Upper lobe of left lung (tissue), 4 donors: Measurements from ENCODE around the gene CDK15.

Experiments used
- CTCF ChIP-seq, 6 experiments: fragments of 450-650 bp in 4 of 6; fragments of 200-600 bp in 2 of 6; sonication (generic) in 2 of 6; IDR thresholded peaks; one replicate each; pipeline ENCODE4 v1.5.1; 2016 to 2019; ENCODE audit warnings: antibody characterized with exemption in 6 of 6
- EP300 ChIP-seq, 4 donors: sonication (generic); formaldehyde crosslinking; IDR thresholded peaks; one replicate each; pipeline ENCODE4 v1.5.1; 2017; ENCODE audit warnings: antibody characterized with exemption in 4 of 4, control low read depth in 2 of 4
- POLR2A ChIP-seq, 4 donors: fragments of 450-650 bp; IDR thresholded peaks; one replicate each; pipeline ENCODE4 v1.5.1; 2016 to 2017; ENCODE audit warnings: antibody characterized with exemption in 4 of 4, mild to moderate bottlenecking in 2 of 4

- TF ChIP-seq POLR2A (IDR thresholded peaks at IDR 0.05) (no peak), EP300 (IDR thresholded peaks at IDR 0.05) (no peak), CTCF (IDR thresholded peaks at IDR 0.05) (no peak)
Observed at GRCh38 chr2:201847481-201847880, 41.1 kb downstream of the CDK15 start.
